Endothelial cell of umbilical vein (primary cell): ENCODE measurements around the gene NAMPT. TPM values are rescaled to one million over a fixed set of nuclear protein-coding genes. Genes with fewer than 3 reads are reported as not detected.

ENCODE experiments used
- BruUV-seq: library from RNA; stranded (reverse); fragments of 400-500 nt; replicated peaks from 2 replicates; lab custom pipeline; 2021; lab: Mats Ljungman, UMichigan
- CTCF ChIA-PET: fragments of 300-600, 350-600 bp; sonication (Branson Sonifier 250); formaldehyde crosslinking; loops from one replicate; lab custom pipeline; 2021; ENCODE audit warnings: antibody characterized with exemption, inconsistent platforms; lab: Charles Lee
- POLR2A ChIA-PET: fragments of 300-600, 350-600 bp; sonication (Branson Sonifier 250); formaldehyde crosslinking; loops from one replicate; lab custom pipeline; 2021; ENCODE audit warnings: antibody characterized with exemption, inconsistent platforms; lab: Charles Lee
- DNase-seq: peaks from one replicate; pipeline ENCODE4 v3.0.0-alpha.2; 2011; ENCODE audit warnings: low read depth, low spot score
- FAIRE-seq: peaks from 2 replicates; lab custom pipeline; 2011; peaks lifted over from hg19 to GRCh38; lab: Jason Lieb, UNC
- H2AFZ ChIP-seq: 2 replicates; pipeline ENCODE4 v1.6.0; 2012; ENCODE audit warnings: low read depth, low read length, control low read depth, inconsistent platforms
- H3K27ac ChIP-seq: 2 replicates; pipeline ENCODE4 v1.5.1; 2011; ENCODE audit warnings: low read depth, mild to moderate bottlenecking, control low read depth, low read length, moderate library complexity; ENCODE audit not compliant: insufficient read depth
- H3K27me3 ChIP-seq, 2 experiments: 2 replicates each; pipeline versions ENCODE4 v1.6.0 to v1.6.1; 2011; ENCODE audit warnings: low read length in 2 of 2, mixed read lengths in 1 of 2; ENCODE audit not compliant: control insufficient read depth in 2 of 2, insufficient read depth in 2 of 2
- H3K36me3 ChIP-seq, 2 experiments: 2 replicates in 1 of 2; 3 replicates in 1 of 2; pipeline ENCODE4 v1.5.1; 2011; ENCODE audit warnings: low read length in 2 of 2, mild to moderate bottlenecking in 1 of 2, moderate library complexity in 1 of 2; ENCODE audit not compliant: control insufficient read depth in 2 of 2, insufficient read depth in 2 of 2; ENCODE audit errors: extremely low read depth in 1 of 2
- H3K4me1 ChIP-seq: 3 replicates; pipeline ENCODE4 v1.5.1; 2011; ENCODE audit warnings: mild to moderate bottlenecking, low read length; ENCODE audit not compliant: control insufficient read depth, insufficient read depth; ENCODE audit errors: extremely low read depth
- H3K4me2 ChIP-seq: 2 replicates; pipeline ENCODE4 v1.6.1; 2011; ENCODE audit warnings: low read length, control low read depth, mixed read lengths; ENCODE audit not compliant: insufficient read depth
- H3K4me3 ChIP-seq, 3 experiments: fragments of 200-600 bp in 1 of 3; sonication (generic), shearing (Covaris generic) in 1 of 3; replicated peaks in 1 of 3; 2 replicates each; pipeline ENCODE4 v1.5.1; 2011 to 2016; ENCODE audit warnings: control low read depth in 3 of 3, low read length in 3 of 3, mild to moderate bottlenecking in 2 of 3, inconsistent platforms in 1 of 3, low read depth in 1 of 3, moderate library complexity in 1 of 3; ENCODE audit not compliant: insufficient read depth in 1 of 3
- H3K79me2 ChIP-seq: 2 replicates; pipeline ENCODE4 v1.6.0; 2012; ENCODE audit warnings: low read length, inconsistent platforms; ENCODE audit not compliant: control insufficient read depth, insufficient read depth
- H3K9ac ChIP-seq: replicated peaks from 2 replicates; pipeline ENCODE3; 2011; ENCODE audit warnings: low read length, control low read depth; ENCODE audit not compliant: insufficient read depth; ENCODE audit errors: extremely low read depth
- H3K9me1 ChIP-seq: replicated peaks from 3 replicates; pipeline ENCODE4 v1.6.0; 2011; ENCODE audit warnings: mild to moderate bottlenecking, low read length; ENCODE audit not compliant: control insufficient read depth, insufficient read depth; ENCODE audit errors: extremely low read depth
- H3K9me3 ChIP-seq: replicated peaks from 2 replicates; pipeline ENCODE4 v1.5.1; 2012; ENCODE audit warnings: low read length, inconsistent platforms; ENCODE audit not compliant: control insufficient read depth, insufficient read depth
- H4K20me1 ChIP-seq: replicated peaks from 2 replicates; pipeline ENCODE3; 2011; ENCODE audit warnings: mild to moderate bottlenecking, low read length; ENCODE audit not compliant: control insufficient read depth, insufficient read depth; ENCODE audit errors: extremely low read depth
- EZH2 ChIP-seq: IDR thresholded peaks from 2 replicates; pipeline ENCODE4 v1.6.1; 2012; ENCODE audit warnings: borderline replicate concordance, low read depth, mild to moderate bottlenecking, moderate library complexity, low read length, inconsistent platforms; ENCODE audit not compliant: severe bottlenecking
- FOS ChIP-seq: IDR thresholded peaks from 2 replicates; pipeline ENCODE4 v1.6.1; 2011; ENCODE audit warnings: mild to moderate bottlenecking, low read length, moderate library complexity, borderline replicate concordance; ENCODE audit not compliant: insufficient read depth
- GATA2 ChIP-seq: IDR thresholded peaks from 2 replicates; pipeline ENCODE4 v1.7.0; 2011; ENCODE audit warnings: low read depth, mild to moderate bottlenecking, moderate library complexity, mixed read lengths, low read length; ENCODE audit not compliant: insufficient read length, insufficient read depth
- JUN ChIP-seq: IDR thresholded peaks from 2 replicates; pipeline ENCODE4 v1.6.1; 2011; ENCODE audit warnings: borderline replicate concordance, low read depth; ENCODE audit not compliant: insufficient read length, insufficient read depth
- MYC ChIP-seq: IDR thresholded peaks from one replicate; pipeline ENCODE4 v1.6.1; 2011; ENCODE audit warnings: mild to moderate bottlenecking, low read depth, low read length
- POLR2A ChIP-seq: IDR thresholded peaks from 2 replicates; pipeline ENCODE4 v1.6.1; 2012; ENCODE audit warnings: low read depth, mild to moderate bottlenecking, control low read depth, low read length
- POLR2AphosphoS5 ChIP-seq: IDR thresholded peaks from 2 replicates; pipeline ENCODE4 v1.6.1; 2012; ENCODE audit warnings: low read depth, mild to moderate bottlenecking, control low read depth, low read length, moderate library complexity; ENCODE audit not compliant: insufficient read depth
- dilution Hi-C: fragments of 300-500 bp; cut with MboI; formaldehyde crosslinking; loops from one replicate; pipeline ENCODE4 v1.15.0; 2019; ENCODE audit warnings: low sequenced_read_pairs; ENCODE audit not compliant: extremely low pct_ligation_motif_present
- intact Hi-C: fragments of 100-400 bp; cut with micrococcal nuclease; formaldehyde crosslinking; loops from one replicate; pipeline ENCODE4 v1.10.0; 2022
- polyA plus RNA-seq, 4 experiments: library from polyadenylated mRNA; depleted of rRNA in 3 of 4; stranded (reverse) in 3 of 4; unstranded in 1 of 4; fragments of >200 nt; gene quantifications; 2 replicates each; pipeline versions ENCODE4 v1.2.1 to v1.2.3, GENCODE V29; 2011 to 2012; ENCODE audit warnings: missing spikeins in 1 of 4
- total RNA-seq: library from RNA; stranded (reverse); gene quantifications from 2 replicates; pipeline ENCODE4 v1.2.3, GENCODE V29; 2021
- TF ChIP-seq, protein P1 (sequence below), 2 donors: IDR thresholded peaks; 1 replicate in 1 of 2; 2 replicates in 1 of 2; pipeline ENCODE4 v1.5.1; 2011; ENCODE audit warnings: low read length in 2 of 2, mild to moderate bottlenecking in 2 of 2, moderate library complexity in 2 of 2, control low read depth in 1 of 2, inconsistent platforms in 1 of 2, low read depth in 1 of 2; ENCODE audit not compliant: insufficient read depth in 1 of 2; ENCODE audit errors: extremely low read depth in 1 of 2
- TF ChIP-seq, protein P2 (sequence below): IDR thresholded peaks from 2 replicates; pipeline ENCODE4 v1.6.1; 2011; ENCODE audit not compliant: insufficient read depth, insufficient read length

The NAMPT gene
- total and polyA plus RNA-seq, 2 donors (not counting 3 experiments of a cell fraction or from before 2014, with no cell fraction given): 17.5 to 133 TPM

DNA sequence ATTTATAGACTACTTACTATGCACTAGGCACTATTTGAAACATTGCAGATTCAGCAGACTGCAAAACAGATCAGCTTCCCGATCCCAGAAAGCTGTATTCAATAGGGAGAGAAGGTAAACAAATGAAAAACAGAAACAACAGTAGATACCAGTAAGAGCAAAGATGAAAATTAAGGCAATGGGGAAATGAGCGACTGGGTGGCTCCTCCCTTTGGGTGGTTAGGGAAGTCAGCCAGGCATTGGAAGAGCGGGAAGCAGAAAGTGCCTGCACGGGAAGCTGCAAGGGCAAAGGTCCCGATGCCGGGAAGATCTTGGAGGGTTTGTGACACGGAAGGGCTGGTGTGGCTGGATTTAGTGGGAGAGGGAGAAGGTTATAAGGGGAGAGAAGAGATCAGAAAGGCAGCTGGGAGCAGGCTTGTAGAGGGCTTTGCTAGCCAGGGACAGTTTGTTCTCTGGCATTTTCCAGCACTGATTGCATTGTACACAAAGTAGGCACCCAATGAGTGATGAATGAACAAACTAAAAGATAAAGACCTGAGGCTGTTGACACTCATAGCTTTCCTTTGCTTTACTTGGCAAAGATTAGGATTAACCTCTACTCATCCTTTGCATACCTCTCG lies 67.8 kb downstream of the NAMPT start:
- TF ChIP-seq POLR2AphosphoS5 (peak; percentile 85), EZH2 (no peak), FOS (peak; percentile 5), MYC (no peak), POLR2A (peak; percentile 38), GATA2 (peak; percentile 92), JUN (no peak)
- TF ChIP-seq, protein P1, sequence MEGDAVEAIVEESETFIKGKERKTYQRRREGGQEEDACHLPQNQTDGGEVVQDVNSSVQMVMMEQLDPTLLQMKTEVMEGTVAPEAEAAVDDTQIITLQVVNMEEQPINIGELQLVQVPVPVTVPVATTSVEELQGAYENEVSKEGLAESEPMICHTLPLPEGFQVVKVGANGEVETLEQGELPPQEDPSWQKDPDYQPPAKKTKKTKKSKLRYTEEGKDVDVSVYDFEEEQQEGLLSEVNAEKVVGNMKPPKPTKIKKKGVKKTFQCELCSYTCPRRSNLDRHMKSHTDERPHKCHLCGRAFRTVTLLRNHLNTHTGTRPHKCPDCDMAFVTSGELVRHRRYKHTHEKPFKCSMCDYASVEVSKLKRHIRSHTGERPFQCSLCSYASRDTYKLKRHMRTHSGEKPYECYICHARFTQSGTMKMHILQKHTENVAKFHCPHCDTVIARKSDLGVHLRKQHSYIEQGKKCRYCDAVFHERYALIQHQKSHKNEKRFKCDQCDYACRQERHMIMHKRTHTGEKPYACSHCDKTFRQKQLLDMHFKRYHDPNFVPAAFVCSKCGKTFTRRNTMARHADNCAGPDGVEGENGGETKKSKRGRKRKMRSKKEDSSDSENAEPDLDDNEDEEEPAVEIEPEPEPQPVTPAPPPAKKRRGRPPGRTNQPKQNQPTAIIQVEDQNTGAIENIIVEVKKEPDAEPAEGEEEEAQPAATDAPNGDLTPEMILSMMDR (IDR thresholded peaks at IDR 0.05; ENCODE audit: extremely low read depth in 1 of 2, insufficient read depth in 1 of 2, low read depth in 1 of 2, low read length in 2 of 2): no peak
- TF ChIP-seq, protein P2, sequence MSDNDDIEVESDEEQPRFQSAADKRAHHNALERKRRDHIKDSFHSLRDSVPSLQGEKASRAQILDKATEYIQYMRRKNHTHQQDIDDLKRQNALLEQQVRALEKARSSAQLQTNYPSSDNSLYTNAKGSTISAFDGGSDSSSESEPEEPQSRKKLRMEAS: no peak
- peak overlapping the region; percentile 71 for H3K9ac ChIP-seq
- intact Hi-C loops: loop anchor here (1.0 to 2.0 kb wide), 5 partner anchors 27 to 558 kb away; no protein-coding TSS in a partner anchor
- H2AFZ ChIP-seq: no peak overlapping the region
- H3K9me3 ChIP-seq: no peaks in the 10 kb centered on the region
- dilution Hi-C loops: no loop called here
- ChIA-PET POLR2A (interaction anchor here (1.1 to 2.0 kb wide), 4 partner anchors 26 to 558 kb away, joined by 3 to 13 read pairs (median 6); partner anchors contain the start of gene NAMPT), CTCF (interaction anchor here (0.9 to 2.8 kb wide), 16 partner anchors 12 to 520 kb away, joined by 3 to 32 read pairs (median 6); no protein-coding TSS in a partner anchor)
- no peaks in the 10 kb centered on the region for H4K20me1 ChIP-seq
- H3K9me1 ChIP-seq: no peaks in the 10 kb centered on the region
- no peak for FAIRE-seq
- no peaks in the 10 kb centered on the region for H3K36me3 ChIP-seq
- no TSS peak for BruUV-seq
- DNase-seq: peak; percentile 86
- H3K27me3 ChIP-seq: no peaks in the 10 kb centered on the region
- H3K4me3 ChIP-seq: peak overlapping the region in 1 of 3 experiments; percentile 46
- H3K4me2 ChIP-seq: peak overlapping the region; percentile 92
- no peaks in the 10 kb centered on the region for H3K79me2 ChIP-seq
- H3K27ac ChIP-seq: peak overlapping the region; percentile 94
- peaks cover 42% of the 10 kb centered on the region for H3K4me1 ChIP-seq
